Body of pancreas (tissue), 4 donors: ENCODE measurements around the gene ZAP70.

Experiments used
- POLR2A ChIP-seq, 3 donors: fragments of 450-650 bp; IDR thresholded peaks; one replicate each; pipeline ENCODE4 v1.6.1; 2016; ENCODE audit warnings: antibody characterized with exemption in 3 of 3, mild to moderate bottlenecking in 2 of 3
- TF ChIP-seq, protein P1 (sequence below), 7 experiments: fragments of 450-650 bp in 4 of 7; fragments of 200-600 bp in 3 of 7; sonication (generic) in 3 of 7; IDR thresholded peaks; one replicate each; pipeline ENCODE4 v1.5.1; 2016 to 2019; ENCODE audit warnings: antibody characterized with exemption in 7 of 7

DNA sequence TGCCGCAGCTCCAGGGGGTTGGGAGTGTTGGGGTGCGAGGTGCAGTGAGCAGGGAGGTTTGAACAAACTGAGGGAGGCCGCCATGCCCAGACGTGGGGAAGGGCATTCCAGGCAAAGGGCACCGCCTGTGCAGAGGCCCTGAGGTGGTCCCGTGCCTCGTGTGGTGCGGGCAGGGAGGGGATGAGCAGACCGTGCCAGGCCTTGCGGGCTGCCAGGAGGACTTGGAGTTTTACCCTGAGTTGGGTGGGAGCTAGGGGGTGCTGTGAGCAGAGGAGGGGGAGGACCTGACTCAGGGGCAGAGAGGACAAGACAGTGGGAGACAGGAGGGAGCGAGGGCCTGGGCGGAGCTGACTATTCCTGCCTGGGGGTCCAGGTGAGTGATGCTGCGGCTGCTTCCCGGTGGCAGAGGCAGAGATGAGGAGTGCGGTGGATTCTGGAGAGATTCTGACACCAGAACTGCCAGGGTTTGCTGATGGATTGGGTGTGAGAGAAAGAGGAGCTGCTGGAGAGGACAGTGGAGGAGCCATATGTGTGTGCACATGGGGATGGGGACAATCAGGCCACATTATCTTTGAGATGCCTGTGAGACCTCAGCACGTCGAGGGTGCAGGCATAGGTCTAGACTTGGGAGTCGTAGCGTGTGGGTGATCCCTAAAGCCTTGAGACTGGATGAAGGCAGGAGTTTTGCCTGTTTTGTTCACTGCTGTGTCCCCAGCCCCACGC lies 23.4 kb downstream of the ZAP70 start:
- TF ChIP-seq, protein P1, sequence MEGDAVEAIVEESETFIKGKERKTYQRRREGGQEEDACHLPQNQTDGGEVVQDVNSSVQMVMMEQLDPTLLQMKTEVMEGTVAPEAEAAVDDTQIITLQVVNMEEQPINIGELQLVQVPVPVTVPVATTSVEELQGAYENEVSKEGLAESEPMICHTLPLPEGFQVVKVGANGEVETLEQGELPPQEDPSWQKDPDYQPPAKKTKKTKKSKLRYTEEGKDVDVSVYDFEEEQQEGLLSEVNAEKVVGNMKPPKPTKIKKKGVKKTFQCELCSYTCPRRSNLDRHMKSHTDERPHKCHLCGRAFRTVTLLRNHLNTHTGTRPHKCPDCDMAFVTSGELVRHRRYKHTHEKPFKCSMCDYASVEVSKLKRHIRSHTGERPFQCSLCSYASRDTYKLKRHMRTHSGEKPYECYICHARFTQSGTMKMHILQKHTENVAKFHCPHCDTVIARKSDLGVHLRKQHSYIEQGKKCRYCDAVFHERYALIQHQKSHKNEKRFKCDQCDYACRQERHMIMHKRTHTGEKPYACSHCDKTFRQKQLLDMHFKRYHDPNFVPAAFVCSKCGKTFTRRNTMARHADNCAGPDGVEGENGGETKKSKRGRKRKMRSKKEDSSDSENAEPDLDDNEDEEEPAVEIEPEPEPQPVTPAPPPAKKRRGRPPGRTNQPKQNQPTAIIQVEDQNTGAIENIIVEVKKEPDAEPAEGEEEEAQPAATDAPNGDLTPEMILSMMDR (IDR thresholded peaks at IDR 0.05), result no peak
- no peak for TF ChIP-seq POLR2A (IDR thresholded peaks at IDR 0.05)
